Activated CD8-positive, alpha-beta memory T cell treated with anti-CD3 and anti-CD28 coated beads for 24 hours (primary cell): ENCODE data around the gene UBTD2.
A peak's percentile ranks its signal among the peaks of the same experiment; 100 is the strongest.

Source experiments
- DNase-seq: peaks from one replicate; pipeline ENCODE4 v3.0.0-alpha.2; 2020

UBTD2 gene

DNA sequence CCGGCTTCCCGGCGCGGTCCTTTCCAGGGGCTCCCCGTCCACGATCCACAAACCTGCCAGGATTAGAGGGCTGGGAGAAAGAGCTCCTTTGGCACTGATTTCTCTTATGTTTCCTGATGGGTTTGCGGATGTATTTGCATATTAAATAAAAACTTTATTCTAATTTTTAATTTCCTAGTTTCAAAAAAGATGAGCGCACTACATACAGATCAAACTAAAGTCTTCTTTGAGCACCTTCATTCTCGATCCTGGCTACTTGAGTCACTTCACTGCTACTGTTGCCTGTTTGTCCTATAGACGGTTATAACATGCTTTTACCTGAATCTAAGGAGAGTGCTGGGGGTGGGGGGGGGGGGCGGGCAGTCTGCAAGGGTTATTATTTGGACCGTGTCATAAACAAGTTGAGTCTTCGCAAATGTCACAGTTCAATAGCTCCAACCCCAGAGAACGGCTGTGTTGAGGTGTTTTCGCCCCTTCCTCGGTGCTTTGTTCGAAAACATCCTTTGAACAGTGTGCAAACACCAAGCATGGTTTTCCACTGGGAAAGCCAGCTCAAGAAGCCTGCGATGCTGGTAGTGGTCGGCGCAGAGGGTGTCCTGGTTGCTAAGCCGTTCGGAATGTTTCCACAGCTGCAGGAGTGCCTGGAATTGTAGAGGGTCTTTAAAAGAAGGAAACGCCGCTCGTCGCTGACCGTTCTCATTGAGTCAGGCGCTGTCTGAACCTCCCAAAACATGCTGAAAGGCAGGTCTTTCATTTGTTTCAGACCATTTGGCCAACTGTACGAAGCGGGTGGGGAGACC is 94.5 kb downstream of the UBTD2 start:
- DNase-seq = peak; percentile 56

DNA sequence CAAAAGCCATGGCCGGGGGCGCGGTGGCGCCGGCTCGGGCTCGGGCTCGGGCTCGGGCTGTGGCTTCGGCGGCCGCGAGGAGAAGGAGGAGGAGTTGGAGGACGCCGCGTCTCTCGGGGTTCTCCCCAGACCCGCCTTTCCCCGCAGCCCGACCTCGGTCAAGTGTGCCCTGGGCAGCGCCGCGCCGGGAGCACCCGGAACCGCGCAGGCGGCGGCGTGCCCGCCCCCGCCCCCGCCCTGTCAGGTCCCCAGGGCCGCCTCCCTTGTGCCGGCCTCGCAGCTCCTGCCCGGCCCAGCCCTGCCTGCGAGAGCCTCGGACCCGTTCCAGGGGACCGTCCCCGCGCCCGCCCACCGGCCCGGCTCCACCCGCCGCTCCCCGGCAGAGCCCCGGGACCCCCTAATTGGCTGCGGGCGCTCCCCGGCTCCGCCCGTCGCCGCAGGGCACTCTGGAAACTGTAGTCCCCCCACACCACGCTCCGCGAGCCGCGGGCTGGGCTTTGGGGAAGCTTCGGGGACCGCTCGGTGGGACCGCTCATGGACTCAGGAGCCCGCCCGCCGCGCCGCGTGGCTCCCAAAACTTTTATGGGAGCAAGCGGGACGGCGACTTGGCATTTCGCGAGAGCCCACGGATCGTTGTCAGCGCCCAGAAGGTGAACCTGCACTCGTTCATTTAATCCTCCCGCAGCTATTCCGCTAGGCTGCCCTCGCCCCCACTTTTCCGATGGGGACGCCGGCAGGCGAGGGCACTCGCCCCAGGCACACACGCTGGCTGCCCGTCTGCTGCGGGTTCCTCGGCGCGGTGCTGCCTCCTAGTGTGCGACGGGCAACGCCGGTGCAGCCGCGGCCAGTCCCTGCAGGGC is 95.3 kb downstream of the UBTD2 start, which contains the start of gene STK10:
TSS of gene STK10 (minus strand) at position 192 of the 860 bp plus-strand sequence. CDS start at position 10, 182 bp downstream.
- peak; percentile 95 for DNase-seq

DNA sequence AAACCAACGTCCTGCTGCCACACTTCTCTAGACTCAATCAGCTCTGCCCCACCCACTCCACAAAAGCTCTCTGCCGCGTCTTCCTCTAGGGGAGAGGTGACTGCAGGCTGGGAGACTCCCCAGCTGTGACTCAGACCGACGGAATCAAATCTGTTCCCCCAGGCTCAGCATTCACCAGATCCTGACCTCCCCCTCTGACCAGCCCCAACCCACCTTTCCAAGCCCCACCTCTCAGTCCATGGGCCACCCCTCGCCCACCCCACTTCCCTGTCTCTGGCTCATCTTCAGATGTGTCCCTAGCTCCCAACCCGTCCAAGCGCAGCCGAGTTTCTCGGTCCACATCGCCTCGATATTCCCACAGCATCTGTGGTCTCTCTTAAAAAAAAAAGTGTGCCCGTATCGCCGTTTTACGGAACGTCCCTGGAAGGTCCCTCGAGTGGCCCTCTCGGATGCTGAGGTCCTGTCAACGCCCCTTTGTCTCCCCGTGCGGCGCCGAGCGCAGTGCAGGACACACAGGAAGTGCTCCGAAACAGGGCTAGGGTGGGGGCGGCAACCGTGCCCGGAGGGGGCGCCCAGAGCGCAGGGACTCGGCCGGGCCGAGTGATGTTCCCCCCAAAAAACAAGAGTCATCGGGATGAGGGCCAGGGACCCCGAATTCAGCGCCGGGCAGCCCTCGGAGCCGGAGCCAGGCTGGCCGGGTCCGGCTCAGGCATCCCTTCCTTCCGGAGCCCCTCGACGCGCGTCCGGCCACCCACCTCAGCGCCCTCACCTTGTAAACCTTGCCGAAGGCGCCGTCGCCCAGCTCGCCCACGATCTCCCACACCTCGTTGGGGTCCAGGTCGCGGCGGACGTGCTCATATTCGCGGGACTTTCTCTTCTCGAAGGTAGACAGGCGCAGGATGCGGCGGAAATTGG is 96.2 kb downstream of the UBTD2 start:
- peak; percentile 86 for DNase-seq

DNA sequence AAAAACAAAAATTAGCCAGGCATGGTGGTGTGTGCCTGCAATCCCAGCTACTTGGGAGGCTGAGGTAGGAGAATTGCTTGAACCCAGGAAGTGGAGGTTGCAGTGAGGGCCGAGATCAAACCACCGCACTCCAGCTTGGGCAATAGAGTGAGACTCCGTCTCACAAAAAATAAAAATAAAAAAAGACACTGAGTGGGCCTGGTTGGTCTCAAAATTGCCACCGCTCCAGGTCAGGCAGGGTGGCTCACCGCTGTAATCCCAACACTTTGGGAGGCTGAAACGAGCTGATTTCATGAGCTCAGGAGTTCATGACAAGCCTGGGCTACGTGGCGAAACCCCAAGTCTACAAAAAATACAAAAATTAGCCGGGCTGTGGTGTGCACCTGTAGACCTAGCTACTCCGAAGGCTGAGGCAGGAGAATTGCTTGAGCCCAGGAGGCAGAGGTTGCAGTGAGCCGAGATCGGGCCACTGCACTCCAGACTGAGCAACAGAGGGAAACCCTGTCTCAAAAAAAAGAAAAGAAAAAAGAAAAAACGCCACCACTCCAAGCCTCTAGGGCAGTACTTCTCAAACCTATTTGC is 97.4 kb downstream of the UBTD2 start:
- DNase-seq = peak; percentile 57

DNA sequence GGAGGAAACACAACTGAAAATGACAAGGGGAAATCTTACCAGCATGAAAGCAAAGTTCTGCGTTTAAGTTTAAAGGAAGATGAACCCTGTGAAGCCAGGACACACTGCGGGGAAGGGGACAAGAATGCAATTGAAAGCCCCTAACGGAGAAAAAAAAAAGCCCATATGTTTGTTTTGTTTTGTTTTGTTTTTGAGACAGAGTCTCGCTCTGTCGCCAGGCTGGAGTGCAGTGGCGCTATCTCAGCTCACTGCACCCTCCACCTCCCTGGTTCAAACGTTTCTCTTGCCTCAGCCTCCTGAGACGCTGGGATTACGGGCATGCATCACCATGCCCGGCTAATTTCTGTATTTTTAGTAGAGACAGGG is 98.5 kb downstream of the UBTD2 start:
- no peak for DNase-seq

DNA sequence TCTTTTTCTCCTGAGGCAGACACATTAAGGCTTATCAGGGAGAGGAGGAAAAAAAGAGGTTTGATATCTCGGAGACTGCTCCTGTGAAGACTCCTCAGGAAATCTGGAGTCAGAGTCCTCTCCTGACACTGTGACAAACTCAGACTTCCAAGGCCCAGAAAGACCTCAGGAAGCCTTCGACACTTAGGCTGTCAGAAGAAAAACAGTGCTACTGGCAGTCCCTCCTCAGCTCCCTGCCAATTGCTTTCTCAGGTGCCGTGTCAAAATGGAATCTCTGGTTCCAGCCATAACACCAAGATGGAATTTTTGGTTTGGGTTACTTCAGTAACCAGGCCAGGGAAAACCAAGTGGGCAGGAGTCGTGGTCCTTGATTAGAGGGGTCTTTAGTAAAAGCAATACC is 99.7 kb downstream of the UBTD2 start:
- DNase-seq = no peak

DNA sequence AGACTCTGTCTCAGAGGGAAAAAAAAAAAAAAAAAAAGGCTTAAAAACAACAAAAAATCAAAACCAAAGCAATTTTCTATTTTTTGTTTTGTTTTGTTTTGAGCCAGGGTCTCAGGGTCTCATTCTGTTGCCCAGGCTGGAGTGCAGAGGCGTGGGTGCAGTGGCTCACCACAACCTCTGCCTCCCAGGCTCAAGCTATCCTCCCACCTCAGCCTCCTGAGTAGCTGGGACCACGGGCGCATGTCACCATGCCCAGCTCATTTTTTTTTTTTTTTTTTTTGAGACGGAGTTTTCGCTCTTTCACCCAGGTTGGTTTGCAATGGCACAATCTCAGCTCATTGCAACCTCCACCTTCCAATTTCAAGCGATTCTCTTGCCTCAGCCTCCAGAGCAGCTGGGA is 101.3 kb downstream of the UBTD2 start:
- no peak for DNase-seq

DNA sequence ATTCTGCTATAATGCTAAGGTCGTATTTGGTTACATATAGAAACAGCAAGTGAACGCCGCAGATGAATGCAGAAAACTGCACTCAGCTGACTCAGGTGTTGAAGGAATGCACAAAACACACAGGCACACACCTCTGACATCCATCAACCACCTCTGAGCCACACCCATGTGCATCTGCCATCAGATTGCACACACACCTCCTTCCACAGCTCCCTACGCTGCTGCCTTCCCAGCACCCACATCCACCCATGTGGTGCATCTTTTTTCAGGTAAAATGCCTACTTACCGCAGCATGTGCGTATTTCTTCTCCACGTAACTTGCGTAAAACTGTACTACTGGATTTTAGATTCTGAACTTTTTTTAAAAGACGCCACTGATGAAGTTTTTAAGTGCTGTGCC is 102.6 kb downstream of the UBTD2 start:
- no peak for DNase-seq

DNA sequence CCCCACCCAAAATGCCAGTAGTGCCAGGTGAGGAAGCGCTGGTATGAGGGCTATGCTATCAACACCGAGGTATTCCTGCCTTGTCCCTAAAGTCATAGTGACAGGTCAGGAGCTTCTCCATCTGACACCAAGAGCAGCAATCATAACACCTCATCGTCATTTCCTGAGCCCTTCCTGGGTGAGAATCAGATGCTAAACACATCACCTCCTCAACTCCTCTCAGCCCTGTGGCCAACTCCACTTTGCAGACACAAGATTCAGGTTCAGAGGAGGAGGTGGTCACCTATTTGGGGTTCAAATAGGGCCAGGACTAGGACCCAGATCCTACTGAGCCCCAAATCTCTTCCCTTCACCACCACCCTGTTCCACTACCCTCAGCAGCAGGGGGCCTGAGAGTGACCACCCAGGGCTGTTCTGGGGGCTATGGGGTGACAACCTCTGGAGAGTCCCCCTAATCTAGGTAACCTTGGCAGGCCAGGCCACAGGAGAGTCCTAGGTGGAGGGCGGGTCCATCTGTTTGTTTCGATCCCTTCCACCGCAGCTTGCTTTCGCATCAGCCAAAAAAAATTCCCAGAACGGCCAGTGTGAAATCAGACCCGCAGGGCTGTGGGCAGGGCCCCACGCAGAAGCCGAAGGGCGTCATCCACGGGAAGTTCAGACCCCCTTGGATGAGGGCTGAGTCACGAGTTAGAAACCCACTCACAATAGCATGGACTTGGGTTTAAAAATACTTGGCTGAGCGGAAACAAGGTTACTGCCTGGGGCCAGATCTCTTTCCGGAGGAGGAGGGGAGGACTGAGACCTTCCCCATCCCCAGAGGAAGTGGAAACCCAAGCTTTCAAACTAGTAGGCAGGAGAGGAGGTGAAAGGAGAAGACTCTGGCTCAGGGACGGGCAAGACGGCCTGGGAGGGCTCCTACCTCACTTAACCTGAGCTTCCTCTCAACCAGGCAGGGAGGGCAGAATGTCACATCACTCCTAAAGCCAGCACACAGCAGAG is 104.3 kb downstream of the UBTD2 start:
- DNase-seq = peak; percentile 75

DNA sequence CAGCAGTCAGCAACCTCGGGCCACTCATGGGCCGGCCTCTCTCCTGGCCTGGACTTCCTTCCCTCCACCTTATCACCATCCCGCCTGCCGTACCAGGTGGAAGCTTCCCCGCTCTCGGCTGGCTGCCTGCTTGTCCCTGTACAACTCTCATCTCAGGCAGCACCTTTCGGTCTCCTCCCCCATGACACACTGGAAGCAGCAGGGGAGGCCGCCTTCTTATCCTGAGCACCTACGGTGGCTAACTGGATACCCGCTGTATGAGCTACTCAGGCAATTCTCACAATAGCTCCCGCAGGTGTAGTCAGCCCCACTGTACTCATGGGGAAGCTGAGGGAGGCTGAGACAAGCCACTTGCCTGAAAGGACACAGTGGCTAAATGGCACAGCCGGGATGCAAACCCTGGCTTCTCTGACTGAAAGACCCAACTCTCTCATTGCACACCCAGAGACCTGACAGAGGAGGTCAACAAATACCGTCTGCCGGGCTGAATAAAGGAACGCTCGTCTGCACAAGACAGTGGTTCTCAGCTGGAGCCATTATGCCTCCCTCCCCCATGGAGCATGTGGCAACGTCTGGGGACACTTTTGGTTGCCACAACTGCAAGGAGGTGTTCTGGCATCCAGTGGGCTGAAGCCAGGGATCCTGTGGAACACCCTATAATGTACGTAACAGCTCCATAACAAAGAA is 105.1 kb downstream of the UBTD2 start:
- peak; percentile 77 for DNase-seq

DNA sequence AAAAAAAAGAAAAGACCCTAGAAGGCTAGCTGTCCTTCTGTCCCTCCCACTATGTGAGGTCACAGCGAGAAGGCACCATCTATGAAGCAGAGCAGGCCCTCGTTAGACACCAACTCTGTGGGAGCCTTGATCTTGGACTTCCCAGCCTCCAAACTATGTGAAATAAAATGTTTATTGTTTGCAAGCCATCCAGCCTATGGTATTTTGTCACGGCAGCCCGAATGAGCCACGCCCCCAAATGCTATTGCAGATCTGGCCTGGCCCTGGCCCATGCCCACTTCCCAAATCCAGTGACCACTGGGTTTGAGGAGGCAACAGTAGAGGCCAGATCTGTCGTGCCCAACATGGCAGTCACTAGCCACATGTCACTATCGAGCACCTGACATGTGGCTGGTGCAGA is 106.4 kb downstream of the UBTD2 start:
- DNase-seq = no peak

DNA sequence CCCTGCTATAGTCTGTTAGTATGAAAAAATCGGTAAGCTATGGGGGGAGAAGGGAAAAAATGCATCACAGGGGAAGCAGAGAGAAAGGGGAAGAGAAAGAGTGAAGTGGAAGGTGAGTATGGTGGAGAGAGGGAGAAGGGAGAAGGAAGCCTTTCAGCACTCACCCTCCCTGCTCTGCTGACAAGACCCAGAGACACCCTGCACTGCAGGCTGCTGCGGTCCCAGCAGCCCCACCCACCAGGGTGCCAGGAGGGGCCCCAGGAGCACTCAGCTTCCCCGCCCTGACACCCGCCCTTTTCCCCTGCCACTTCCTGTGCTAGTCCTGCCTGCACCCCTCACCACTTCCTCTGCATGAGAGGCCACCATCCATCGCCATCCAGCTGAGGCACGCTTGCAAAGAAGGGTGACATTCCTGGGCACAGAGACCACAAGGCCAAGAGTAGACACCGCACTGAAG is 108.3 kb downstream of the UBTD2 start:
- DNase-seq = peak; percentile 92

DNA sequence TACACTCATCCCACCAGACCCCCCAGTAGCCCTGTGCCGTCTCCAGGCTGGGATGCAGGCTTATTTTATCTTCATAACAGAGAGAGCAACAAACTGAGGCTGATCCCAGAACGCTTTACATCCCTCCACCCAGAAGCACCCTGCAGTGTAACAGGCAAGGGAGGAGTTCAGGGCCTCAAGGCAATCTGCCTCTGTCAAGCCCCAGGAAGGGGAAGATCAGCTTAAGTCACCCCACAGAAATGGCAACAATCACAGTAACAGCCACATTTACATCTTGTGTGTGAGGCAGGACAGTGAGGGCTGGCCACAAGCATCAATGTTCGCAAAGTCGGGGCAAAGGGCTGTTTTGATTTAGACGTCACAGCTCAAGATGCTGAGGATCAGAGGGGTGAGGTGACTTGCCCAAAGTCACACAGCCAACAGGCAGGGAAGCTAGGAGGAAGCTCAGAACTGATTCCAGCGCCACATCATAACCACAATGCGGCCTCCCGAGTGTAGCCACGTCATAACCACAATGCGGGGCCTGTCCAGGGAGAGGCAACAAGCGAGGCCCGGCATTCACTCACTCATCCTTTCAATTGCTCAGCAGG is 109.9 kb downstream of the UBTD2 start:
- peak; percentile 84 for DNase-seq

DNA sequence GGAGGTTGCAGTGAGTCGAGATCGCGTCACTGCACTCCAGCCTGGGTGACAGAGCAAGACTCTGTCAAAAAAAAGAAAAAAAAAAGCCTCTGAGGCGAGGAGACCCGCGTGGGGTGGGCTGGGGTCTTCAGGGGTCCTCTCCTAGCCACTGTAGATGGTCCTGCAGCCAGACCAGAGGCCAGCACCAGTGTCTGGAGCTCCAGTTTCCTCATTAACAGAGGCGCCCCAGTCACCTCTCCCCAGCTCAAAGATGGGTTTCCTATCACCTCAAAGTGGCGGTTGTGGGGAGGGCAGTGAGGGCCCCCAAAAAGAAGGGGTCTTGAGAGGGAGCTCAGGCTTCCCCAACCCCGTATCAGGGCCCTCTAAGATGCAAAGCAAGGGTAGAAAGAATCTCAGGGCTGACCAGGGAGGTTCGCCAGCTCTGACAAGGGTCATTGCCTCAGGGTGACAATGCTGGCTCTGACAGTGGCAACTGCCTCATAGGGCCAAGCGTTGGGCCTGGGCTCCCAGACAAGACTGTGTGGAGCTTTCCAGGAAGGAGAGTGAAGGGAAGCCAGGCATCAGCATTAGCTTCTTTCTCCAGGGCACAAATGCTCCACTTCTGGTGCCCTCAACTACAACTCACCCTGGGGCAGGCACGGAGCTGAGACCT is 110.5 kb downstream of the UBTD2 start:
- DNase-seq = no peak

DNA sequence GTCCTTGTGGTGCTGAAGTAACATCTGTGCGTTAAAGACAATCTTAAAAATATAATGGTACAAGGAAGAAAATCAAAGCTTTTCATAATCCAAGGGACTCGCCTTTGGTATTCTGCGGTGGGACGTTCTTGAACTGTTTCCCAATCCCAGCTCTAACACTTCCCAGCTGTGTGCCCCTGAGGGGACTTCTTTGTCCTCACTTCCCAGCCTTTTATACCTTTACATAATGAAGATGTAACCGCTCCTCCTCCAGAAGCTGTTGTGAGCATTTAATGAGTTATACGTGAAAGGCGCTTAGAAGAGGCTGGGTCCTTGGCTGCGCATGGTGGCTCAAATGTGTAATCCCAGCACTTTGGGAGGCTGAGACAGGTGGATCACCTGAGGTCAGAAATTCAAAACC is 112.4 kb downstream of the UBTD2 start:
- no peak for DNase-seq

DNA sequence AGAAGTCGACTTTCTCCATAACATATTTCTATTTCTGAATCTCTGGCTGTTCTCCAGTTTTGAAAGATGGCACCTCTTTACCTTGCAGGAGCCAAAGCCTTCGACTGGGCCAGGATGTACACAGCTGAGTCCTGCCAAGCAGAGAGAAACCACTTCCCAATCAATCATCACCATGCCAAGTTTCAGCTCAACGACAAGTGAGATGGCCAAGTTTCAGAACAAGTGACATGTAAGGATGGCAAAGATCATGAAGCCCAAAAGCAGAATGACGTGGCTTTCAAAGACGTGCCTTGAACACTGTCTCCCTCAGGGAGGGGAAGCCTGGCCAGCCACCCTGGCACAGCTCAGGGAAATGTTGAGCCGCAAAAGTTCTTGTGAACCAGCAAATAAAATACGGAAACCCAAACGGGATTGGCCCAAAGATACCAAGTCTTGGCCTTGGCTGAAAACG is 113.3 kb downstream of the UBTD2 start:
- DNase-seq = no peak

DNA sequence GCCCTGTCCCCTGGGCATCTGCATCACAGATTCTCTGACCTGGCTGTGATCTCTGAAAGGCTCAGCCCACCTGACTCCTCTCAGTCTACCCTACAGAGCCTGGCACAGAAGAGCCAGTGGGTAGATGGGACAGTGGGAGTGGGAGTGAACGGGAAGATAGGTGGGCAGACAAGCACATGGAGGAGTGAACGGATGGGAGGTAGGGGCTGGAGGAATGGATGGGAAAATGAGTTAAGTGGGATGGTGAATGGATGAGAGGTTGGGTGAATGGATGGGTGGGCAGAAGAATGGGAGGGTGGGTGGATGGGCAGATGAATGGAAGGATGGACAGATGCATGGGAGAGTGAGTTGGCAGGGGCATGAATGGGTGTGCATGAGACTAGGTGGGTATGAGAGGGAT is 114.3 kb downstream of the UBTD2 start:
- DNase-seq = no peak

DNA sequence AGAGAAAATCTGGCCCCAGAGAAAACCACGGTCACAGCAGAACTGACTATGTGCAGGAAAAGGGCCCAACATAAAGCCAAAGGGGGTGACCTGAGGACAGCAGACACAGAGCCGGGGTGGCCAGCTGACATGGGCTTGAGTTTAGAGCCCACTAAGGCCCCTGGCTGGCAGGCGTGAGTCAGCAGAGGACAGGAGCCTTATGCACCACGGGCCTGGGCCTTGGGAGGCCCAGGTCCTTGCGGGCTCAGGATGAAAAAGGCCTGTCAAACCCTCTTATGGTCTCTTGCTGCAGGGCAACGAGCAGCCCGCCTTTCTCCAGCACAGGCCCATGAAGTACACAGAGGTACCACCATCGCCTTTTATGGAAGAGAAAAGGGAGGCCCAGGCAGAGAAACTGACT is 115.3 kb downstream of the UBTD2 start:
- no peak for DNase-seq

DNA sequence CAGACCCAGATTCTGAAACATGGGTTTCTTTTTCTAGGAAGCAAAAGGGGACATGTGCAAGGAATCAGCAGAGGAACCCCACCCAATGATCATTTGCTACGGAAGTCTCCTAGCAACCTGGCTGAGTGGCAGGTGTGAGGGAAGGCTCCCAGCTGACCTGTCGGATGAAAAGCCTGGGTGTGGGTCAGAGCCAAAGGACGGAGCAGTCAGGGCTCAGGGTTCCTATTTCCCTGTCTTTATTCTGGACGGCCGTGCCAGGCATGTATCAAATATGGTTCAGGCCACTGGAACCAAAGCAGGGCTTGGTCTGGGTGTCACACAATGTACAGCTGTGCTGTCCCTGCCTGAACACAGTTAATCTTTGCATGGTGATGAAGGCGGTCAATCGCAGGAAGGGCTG is 115.7 kb downstream of the UBTD2 start:
- no peak for DNase-seq
